ENCODE results near the gene POU3F1.
A peak's percentile ranks its signal among the peaks of the same experiment; 100 is the strongest.

POU3F1 gene

GRCh38 chr1:38030596-38031512 is 15.7 kb downstream of the POU3F1 start:
- H3K4me3 ChIP-seq (ENCODE audit: low read depth, low read length): no peak overlapping the region
- DNase-seq (ENCODE audit: low read depth): no peak

- no peak for DNase-seq (ENCODE audit: low read depth)
- no peak overlapping the region for H3K4me3 ChIP-seq (ENCODE audit: low read depth, low read length)
Measured at GRCh38 chr1:38029685-38030511, 16.7 kb downstream of the POU3F1 start.

- no peak for DNase-seq (ENCODE audit: low read depth)
- H3K4me3 ChIP-seq (ENCODE audit: low read depth, low read length): no peak overlapping the region
Measured at GRCh38 chr1:38029081-38029681, 17.4 kb downstream of the POU3F1 start.

- no peak for DNase-seq (ENCODE audit: low read depth)
- no peak overlapping the region for H3K4me3 ChIP-seq (ENCODE audit: low read depth, low read length)
Measured at GRCh38 chr1:38028671-38029070, 17.9 kb downstream of the POU3F1 start.

- H3K4me3 ChIP-seq (ENCODE audit: low read depth, low read length): no peak overlapping the region
- no peak for DNase-seq (ENCODE audit: low read depth)
Measured at GRCh38 chr1:38028105-38028591, 18.4 kb downstream of the POU3F1 start.

- no peak overlapping the region for H3K4me3 ChIP-seq (ENCODE audit: low read depth, low read length)
- DNase-seq (ENCODE audit: low read depth): no peak
Measured at GRCh38 chr1:38027201-38028104, 19.1 kb downstream of the POU3F1 start.

GRCh38 chr1:38026592-38027200 is 19.9 kb downstream of the POU3F1 start:
- DNase-seq (ENCODE audit: low read depth): no peak
- H3K4me3 ChIP-seq (ENCODE audit: low read depth, low read length): no peak overlapping the region

- DNase-seq (ENCODE audit: low read depth): no peak
- no peak overlapping the region for H3K4me3 ChIP-seq (ENCODE audit: low read depth, low read length)
Measured at GRCh38 chr1:38025664-38026063, 20.9 kb downstream of the POU3F1 start.

GRCh38 chr1:38025233-38025632 is 21.4 kb downstream of the POU3F1 start:
- no peak overlapping the region for H3K4me3 ChIP-seq (ENCODE audit: low read depth, low read length)
- DNase-seq (ENCODE audit: low read depth): no peak

GRCh38 chr1:38022810-38023209 is 23.8 kb downstream of the POU3F1 start:
- DNase-seq (ENCODE audit: low read depth): no peak
- H3K4me3 ChIP-seq (ENCODE audit: low read depth, low read length): no peak overlapping the region

- DNase-seq (ENCODE audit: low read depth): no peak
- no peak overlapping the region for H3K4me3 ChIP-seq (ENCODE audit: low read depth, low read length)
Measured at GRCh38 chr1:38021969-38022368, 24.6 kb downstream of the POU3F1 start.

GRCh38 chr1:38020396-38020795 is 26.2 kb downstream of the POU3F1 start:
- H3K4me3 ChIP-seq (ENCODE audit: low read depth, low read length): no peak overlapping the region
- no peak for DNase-seq (ENCODE audit: low read depth)

- no peak overlapping the region for H3K4me3 ChIP-seq (ENCODE audit: low read depth, low read length)
- DNase-seq (ENCODE audit: low read depth): no peak
Measured at GRCh38 chr1:38018864-38019343, 27.7 kb downstream of the POU3F1 start.

- H3K4me3 ChIP-seq (ENCODE audit: low read depth, low read length): no peak overlapping the region
- DNase-seq (ENCODE audit: low read depth): no peak
Measured at GRCh38 chr1:38015978-38016725, 30.4 kb downstream of the POU3F1 start.

- DNase-seq (ENCODE audit: low read depth): no peak
- H3K4me3 ChIP-seq (ENCODE audit: low read depth, low read length): no peak overlapping the region
Measured at GRCh38 chr1:38014724-38015424, 31.7 kb downstream of the POU3F1 start.

GRCh38 chr1:38014171-38014570 is 32.4 kb downstream of the POU3F1 start:
- no peak for DNase-seq (ENCODE audit: low read depth)
- peak overlapping the region; percentile 15 for H3K4me3 ChIP-seq (ENCODE audit: low read depth, low read length)

GRCh38 chr1:38013227-38013622 is 33.4 kb downstream of the POU3F1 start:
- DNase-seq (ENCODE audit: low read depth): no peak
- H3K4me3 ChIP-seq (ENCODE audit: low read depth, low read length): peak overlapping the region; percentile 82

Data from skeletal muscle cell (primary cell).